GOT3 (cell line): ENCODE results near the gene RNF223.
"Not testable (repeated sequence)": the region's sequence is repeated elsewhere in the genome, so short reads cannot be mapped to it uniquely, and the experiment has no call there.

Experiments used
- DNase-seq: peaks from one replicate; lab custom pipeline; 2025; ENCODE audit warnings: mixed read lengths; lab: John Stamatoyannopoulos, UW

RNF223 gene

DNA sequence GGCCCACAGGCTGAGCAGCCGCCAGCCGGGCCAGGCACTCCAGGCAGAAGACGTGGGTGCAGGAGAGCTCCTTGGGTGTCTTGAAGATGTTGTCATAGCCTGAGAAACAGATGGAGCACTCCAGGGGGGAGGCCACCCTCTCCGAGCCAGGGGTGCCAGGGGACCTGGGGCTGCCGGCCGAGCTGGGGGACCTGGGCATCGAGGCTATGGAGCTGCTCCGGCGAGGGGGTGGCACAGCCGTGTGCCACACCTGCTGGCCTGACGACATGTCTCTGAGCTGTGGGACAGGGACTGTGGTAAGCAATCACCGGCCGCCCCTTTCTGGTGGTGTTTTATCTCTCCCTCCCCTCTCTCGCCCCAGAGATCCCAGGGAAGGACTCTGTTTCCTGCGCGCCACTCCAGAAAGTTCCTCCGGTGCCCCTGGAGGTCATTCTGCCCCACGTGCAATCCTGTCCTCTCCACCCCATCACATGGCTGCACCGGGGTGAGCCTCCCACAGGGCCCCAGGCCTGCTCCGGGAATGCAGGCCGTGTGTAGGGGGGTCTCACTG is 1.7 kb downstream of the RNF223 start:
- no peak for DNase-seq

DNA sequence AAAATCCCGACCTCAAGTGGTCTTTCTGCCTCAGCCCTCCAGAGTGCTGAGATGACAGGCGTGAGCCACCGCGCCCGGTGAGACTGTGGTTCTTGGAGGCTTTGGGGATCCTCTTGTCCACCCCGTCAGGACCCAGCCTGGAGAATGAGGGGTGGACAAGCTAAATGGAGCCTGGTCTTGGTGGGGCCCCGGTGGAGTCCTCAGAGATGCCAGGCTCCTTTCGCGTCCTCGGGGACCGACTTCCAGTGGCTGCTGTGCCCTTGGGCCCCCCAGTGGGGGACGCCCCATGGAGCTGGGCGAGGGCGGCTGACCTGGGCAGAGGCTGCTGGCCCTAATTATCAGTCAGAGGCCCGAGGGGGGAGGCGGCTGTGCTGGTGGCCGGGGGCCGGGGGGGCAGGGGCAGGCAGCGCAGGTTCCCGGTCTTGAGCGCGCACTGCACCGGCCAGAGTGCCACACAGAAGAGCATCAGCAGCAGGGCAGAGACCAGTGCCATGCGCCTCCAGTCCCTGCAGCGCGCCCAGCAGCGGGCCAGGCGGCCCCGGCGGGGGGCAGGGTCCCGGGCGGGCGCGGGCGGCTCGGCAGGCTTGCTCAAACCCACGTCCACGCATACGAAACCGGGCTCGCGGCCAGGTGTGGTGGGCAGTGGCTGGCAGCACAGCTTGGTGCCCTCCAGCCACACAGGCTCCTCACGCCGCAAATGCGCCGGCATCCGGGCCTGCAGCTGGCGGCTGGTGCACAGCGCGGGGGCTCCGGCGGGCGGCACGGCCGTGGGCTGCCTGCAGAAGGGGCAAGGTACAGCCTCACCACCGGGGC is 2.4 kb downstream of the RNF223 start:
- no peak for DNase-seq

DNA sequence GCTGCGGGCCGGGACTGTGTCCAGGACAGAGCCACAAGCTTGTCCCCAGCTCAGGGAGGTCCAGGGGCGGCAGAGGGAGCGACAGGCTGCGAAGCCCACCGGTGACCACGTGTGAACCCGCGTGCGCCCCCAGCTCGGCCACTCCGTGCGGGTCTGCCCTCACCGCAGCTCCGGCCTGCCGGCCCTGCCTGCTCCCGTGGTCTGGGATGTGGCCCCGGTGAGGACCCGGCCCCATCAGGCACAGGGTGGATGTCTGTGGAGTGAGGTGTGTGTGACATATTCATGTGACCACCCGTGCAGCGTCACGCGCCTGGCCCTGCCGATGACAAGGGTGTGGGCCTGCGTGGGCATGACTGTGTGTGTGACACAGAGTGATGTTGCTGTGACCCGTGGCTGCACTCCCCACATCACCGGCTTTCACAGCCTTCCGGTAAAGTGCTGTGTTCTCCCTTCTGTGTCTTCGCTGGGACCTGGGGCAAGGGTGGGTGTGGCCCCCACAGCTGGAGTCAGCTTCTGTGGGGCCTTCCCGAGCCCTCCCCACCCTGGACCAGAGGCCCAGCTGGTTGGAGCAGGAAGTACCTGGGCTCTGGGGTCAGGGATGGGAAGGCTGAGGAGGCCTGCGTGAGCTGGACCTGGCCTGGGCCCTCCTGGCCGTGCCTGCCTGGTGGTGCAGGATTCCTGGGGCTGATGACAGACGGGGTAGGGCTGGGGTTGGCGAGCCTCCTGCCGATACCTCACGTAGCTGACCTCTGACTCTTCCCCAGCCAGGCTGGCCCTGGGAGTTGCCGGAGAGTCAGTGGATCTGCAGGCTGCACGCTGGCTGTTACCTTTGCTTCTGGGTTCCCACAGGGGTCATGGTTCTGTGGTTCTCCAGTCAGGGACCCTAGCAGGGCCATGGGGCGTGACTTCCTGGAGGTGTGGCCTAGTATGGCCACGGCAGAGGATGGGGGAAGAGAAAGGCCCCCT is 4.1 kb downstream of the RNF223 start:
- no peak for DNase-seq

DNA sequence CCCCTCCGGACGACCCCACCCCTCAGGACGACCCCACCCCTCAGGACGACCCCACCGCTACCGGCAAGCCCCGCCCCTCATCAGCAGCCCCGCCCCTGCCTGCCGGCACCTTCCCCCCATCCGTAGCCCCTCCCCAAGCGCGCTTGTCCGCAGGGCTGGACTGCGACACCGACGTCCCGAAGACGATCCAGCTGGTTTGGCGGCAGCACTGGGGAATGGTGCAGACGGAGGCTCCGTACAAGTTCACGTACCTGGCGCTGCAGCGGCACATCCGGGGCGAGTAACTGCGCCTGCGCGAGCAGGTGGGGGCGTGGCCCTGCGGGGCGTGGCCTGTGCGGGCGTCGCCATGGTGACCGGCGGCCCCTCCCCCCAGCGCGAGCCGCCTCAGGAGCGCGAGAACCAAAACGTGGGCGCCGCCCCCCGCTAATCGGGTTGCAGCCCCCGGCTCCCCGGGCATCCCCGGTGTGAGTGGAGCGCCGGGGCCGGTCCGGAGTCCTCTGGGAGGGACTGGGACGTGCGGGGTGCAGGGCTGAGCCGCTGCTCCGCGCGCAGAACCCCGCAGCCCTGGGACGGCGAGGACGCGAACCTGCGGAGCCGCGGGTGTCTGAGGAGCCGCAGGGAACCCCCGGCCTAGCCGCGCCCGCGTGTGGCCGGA is 4.9 kb downstream of the RNF223 start:
- no peak for DNase-seq

DNA sequence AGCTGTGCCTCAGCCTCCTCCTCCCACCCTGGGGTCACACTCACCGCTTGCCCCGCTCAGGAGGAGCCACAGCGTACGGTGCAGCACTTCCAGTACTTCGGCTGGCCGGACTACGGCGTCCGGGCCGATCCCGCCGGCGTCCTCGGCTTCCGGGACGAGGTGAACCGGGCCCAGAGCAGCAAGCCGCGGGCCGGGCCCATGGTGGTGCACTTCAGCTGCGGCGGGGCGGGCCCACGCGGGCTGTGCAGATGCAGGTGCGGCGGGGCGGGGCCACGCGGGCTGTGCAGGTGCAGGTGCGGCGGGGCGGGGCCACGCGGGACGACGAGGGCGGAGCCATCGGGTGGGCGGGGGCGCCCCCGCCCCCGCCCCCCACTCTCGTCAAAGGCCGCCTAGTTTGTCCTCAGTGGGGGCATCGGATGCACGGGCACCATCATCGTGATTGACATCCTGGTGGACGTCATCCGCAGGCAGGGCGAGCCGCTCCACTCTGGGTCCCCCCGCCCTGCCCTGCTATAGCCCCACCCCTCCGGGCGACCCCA is 5.5 kb downstream of the RNF223 start:
- no peak for DNase-seq

DNA sequence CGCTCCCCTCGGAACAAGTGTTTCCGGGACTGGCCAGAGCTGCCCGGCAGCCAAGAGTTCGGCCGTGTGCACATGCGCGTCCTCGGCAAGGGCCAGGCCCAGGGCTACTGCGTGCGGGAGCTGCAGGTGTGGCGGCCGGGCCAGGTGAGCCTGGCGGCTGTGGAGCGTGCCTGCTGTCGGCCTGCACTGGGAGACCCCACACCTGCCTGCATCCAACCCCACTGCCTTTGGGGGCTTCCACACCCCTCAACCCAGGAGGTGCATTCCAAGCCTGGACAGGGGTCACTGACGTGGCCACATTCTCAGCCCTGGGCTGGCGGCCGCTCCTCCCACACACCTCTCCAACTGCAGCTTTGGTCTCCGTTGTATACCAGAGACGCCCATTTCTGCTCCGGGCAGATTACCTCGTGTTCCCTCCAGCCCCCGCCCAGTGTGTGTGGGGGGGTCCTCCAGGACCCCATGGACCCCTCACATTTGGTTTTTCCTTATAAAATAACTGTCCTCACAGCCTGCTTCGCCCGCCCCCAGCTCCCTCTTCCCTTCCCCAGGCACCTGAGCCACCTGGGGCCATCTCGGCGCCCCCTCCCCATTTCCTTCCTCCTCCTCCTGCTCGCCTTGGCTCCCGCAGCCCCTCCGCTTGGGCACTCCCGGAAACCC is 6.1 kb downstream of the RNF223 start:
- no peak for DNase-seq

DNA sequence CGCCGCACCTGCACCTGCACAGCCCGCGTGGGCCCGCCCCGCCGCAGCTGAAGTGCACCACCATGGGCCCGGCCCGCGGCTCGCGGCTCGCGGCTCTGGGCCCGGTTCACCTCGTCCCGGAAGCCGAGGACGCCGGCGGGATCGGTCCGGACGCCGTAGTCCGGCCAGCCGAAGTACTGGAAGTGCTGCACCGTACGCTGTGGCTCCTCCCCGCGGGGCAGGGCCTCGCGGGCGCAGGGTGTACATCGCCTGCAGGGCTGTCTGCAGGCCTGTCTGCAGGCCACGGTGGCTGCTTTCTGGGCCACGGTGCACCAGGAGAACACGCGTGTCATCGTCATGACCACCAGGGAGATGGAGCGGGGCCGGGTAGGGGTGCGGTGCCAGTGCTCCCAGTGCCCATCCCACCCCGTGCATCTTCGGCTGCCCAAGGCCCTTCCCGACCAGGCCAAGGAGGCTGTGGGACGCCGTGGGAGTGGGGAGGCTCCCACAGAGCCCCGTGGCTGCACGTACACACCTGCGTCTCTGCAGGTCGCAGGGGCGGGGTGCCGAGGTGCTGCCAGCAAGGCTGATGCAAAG is 6.7 kb downstream of the RNF223 start:
- no peak for DNase-seq

DNA sequence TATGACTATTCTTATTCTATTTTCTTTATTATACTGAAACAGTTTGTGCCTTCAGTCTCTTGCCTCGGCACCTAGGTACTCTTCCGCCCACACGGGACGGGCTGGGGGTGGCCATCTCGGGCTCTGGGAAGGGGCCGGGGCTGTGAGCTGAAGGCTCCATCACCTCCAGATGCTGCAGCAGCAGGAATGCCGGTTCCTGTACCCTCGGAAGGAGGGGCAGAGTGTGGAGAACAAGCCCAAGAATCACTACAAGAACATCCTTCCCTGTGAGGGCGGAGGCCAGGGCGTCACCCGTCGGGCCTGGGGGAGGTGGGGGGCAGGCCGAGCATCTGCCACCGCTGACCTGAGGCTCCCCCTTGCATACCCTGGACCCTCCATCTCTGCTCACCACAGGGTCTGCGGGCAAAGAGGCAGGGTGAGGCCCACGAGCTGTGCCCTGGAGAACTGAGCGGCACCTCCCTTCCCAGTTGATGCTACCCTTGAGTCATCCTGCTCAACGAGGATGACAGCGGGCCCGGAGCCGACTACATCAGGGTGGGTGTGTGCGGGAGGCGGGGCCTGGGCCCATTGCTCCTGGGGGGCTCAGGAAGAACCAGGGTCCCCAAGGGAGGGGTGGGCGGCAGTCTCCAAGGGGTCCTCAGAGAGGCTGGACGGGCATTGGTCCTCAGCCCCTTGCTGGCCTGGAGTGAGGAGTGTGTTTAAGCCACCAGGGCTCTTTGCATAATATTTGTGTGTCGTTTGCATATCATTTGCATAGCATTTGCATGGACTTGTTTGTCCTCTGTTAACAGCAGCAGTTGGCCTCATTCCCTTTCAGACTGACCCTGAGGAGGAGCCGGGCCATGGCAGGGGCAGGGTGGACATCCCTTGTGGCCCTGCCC is 7.5 kb downstream of the RNF223 start:
- DNase-seq: no peak

DNA sequence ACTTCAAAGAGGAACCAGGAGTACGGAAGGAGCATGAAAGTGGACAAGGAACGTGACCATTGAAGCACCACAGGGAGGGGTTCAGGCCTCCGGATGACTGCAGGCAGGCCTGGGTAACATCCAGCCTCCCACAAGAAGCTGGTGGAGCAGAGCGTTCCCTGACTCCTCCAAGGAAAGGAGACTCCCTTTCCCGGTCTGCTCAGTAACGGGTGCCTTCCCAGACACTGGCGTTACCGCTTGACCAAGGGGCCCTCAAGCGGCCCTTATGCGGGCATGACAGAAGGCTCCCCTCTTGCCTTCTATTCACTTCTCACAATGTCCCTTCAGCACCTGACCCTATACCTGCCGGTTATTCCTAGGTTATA is 8.2 kb downstream of the RNF223 start:
- not testable (repeated sequence) for DNase-seq

DNA sequence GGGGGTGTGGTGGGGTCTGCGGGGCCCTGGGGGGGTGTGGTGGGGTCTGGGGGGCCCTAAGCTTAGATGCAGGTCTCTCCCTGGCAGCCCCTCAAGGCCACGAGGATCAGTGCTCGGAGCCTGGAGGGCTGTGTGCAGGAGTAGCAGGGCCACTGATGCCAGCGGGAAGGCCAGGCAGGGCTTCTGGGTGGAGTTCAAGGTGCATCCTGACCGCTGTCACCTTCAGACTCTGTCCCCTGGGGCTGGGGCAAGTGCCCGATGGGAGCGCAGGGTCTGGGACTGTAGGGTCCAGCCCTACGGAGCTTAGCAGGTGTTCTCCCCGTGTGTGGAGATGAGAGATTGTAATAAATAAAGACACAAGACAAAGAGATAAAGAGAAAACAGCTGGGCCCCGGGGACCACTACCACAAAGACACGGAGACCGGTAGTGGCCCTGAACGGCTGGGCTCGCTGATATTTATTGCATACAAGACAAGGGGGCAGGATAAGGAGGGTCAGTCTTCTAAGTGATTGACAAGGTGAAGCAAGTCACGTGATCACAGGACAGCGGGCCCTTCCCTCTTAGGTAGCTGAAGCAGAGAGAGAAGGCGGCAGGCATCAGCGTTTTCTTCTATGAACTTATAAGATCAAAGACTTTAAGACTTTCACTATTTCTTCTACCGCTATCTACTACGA is 8.7 kb downstream of the RNF223 start:
- no peak for DNase-seq

DNA sequence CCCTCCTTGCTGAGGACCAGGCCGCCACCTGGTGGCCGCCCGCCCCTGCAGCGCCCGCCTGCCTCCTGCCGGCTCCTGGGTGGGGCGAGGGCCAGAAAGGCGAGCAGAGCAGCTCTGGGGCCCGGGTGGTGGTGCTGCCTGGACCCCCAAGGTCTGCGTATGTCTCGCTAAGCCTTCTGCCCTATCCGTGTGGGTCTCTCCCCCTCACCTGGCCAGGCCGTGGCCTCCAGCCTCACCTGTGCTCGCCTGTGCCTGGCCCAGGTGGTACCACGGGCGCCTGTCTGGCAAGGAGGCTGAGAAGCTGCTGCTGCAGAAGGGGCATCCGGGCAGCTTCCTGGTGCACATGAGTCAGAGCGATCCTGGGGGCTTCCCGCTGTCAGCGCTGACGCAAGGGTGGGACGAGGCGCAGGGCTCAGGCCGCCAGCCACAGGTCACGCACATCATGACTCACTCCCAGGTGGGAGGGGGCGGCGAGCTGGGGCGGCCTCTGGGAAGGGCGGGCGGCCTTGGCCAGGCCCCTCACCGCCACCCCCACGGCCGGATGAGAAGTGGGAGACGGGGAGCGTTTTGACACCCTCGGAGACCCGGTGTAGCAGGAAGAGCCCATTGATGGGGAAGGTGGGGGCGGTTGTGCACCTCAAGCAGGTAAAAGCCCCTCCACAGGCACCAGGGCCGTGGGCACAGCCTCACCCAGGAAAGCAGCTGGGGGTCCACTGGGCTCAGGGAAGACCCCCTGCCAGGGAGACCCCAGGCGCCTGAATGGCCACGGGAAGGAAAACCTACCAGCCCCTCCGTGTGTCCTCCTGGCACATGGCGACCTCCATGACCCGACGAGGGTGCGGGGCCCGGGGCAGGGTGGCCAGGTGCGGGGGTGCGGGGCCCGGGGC is 9.9 kb downstream of the RNF223 start:
- DNase-seq: no peak

DNA sequence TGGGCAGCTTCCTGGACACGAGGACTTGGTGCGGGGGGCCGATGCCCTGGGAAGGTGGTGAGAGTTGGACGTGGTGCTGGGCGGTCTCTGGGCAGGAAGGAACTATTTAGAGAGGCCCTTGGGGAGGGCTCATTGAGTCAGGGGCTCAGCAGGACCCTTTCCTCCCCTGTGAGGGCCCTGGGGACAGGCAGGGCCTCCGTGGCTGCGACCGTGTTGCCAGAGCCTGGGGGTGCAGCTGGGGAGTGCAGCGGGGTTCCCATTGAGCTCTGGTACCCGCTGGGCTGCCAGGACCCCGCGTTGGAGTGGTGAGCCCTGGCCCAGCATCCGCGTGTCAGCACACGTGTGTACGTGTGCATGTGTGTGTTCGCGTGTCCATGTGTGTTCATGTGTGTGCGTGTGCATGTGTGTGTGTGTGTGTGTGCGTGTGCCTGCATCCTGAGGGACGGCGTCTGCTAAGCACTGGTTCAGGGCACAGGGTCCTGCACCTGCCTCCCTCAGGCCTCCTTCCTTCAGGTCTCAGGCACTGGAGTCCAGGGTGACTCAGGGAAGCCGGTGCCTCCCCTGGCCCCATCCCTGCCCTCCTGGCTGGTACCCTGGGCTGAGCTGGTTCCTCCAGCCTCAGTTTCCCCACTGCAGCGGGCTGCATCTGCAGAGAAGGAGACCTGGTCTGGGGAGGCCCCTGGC is 10.7 kb downstream of the RNF223 start:
- DNase-seq: no peak

DNA sequence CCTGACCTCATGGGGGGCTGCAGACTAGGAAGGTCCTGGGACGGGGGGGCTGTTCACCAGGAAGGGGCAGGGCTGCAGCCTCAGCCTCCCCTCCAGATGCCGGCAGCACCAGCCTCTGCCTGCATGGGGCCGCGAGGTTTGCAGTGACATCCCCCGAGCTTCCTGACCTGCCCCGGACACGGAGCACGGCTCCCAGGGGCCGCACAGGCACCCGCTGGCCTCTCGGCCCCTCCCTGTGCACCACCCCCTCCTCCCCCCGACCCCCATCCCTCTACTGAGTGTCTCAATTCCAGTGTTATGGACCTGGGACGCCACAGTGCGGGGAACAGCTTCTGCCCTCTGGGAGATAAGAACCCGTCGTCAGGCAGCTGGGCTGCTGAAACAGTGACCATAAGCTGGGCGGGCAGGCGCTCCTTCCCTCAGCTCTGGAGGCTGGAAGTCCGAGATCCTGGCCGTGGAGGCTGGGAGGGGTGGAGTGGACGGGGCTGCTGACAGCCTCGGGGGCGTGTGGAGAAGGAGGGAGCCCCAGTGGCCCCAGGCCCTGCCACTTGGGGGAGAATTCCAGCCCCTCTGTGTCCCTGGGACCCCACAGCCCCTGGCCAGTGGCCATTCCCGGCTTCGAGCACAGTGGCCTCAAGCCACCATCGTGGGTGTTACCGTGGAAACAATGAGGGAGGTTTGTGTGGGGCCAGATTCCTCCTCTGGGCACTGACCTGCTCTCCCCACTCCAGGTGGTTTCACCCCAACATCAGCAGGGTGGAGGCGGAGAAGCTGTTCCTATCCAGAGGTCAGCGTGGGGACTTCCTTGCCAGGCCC is 11.6 kb downstream of the RNF223 start:
- DNase-seq: no peak

DNA sequence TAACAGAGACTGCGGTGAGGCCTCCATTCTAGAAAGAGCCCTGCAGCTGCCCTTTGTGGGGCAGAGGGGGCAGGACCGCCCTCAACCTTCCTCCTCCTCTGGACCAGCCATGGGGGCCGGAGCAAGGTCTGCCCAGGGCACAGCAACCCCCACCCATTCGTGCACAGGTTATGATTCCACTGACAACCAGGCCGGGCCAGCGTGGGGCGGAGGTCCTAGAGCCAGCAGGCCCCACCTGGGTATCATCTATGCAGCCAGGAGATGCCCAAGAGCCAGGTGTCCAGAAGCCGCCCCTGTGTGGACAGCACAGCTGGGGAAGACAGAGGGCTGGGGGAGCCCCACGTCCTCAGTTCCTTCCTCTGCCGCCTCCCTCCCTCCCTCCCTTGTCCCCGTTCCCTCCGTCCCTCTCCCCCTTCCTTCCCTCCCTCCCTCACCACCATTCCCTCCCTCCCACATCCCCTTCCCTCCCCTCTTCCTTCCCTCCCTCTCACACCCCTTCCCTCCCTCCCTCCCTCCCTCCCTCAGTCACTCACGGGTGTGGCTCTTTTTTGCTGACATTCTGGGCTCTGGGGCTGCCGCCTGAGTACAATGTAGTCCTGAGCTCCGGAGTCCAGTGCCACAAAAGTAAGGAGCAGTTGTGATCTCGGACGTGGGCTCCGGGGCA is 12.3 kb downstream of the RNF223 start:
- no peak for DNase-seq

DNA sequence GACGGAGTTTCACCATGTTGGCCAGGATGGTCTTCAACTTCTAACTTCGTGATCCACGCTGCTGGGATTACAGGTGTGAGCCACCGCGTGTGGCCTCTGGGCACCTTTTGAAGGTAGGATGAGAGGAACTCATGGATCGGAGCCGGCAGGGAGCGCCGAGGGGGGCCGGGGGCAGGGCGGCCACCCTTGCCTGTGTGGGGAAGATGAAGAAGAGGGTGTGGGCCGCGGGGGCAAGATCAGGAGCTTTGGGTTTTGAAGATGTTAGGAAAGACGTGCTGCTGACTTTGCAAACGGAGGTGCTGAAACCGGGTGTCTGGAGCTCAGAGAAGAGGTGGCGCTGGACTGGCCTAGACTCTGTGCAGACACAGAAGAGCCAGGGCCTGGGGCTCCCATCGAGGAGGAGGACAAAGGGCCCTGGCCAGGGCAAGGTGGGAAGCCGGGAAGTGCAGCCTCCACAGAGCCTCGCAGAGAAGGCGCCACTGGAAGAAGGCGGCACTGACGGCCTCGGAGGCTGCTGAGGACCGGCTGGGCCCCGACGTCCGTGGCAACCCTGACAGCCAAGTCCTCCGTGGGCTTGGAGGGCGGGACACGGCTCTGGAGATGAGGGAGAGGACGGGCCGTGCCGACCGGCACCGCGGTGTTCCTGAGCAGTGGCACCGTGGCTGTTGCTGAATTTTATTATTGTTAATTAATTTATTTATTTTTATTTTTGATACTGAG is 13.7 kb downstream of the RNF223 start:
- DNase-seq: no peak
